ENCODE measurements around the gene PDRG1.

GRCh38 chr20:31974296-31974695, 22.4 kb upstream of the PDRG1 start:
- no peak for TF ChIP-seq ZNF274 (IDR thresholded peaks at IDR 0.05; ENCODE audit: low read depth, low read length)
- TF ChIP-seq SUZ12 (IDR thresholded peaks at IDR 0.05; ENCODE audit: extremely low read depth, insufficient read depth, insufficient read length), result no peak

All from NT2/D1 (cell line).